Ishikawa (cell line): ENCODE results near the gene RMDN3.

Source experiments
- CREB1 ChIP-seq: IDR thresholded peaks from 2 replicates; pipeline ENCODE4 v1.6.1; 2012; ENCODE audit warnings: low read depth
- MAX ChIP-seq: IDR thresholded peaks from 2 replicates; pipeline ENCODE4 v1.6.1; 2012
- RAD21 ChIP-seq: IDR thresholded peaks from 2 replicates; pipeline ENCODE4 v1.6.1; 2012; ENCODE audit warnings: low read depth
- REST ChIP-seq: IDR thresholded peaks from 2 replicates; pipeline ENCODE4 v1.6.1; 2012; ENCODE audit warnings: low read depth, mild to moderate bottlenecking
- TAF1 ChIP-seq: IDR thresholded peaks from 2 replicates; pipeline ENCODE4 v1.6.1; 2012; ENCODE audit warnings: low read depth, mild to moderate bottlenecking

- TF ChIP-seq TAF1 (no peak), REST (no peak), CREB1 (no peak), RAD21 (no peak), MAX (no peak)
Observed at GRCh38 chr15:40759961-40760360, 4.9 kb upstream of the RMDN3 start.
